CD4-positive, CD25-positive, alpha-beta regulatory T cell (primary cell): ENCODE results near the gene FOXB2. TPM values are rescaled to one million over a fixed set of nuclear protein-coding genes. Genes with fewer than 3 reads are reported as not detected.
"Not testable (repeated sequence)": the region's sequence is repeated elsewhere in the genome, so short reads cannot be mapped to it uniquely, and the experiment has no call there.

ENCODE experiments used
- ATAC-seq, 2 donors: fragments of 150-1000 bp; cut with Tn5 transposase; one replicate each; pipeline ENCODE4 v1.10.0; 2021; ENCODE audit warnings: low read depth in 2 of 2, moderate number of reproducible peaks in 2 of 2, moderate library complexity in 1 of 2
- DNase-seq, 3 donors: peaks; one replicate each; pipeline versions ENCODE4 v3.0.0 to v3.0.0-alpha.2; 2012 to 2022; ENCODE audit warnings: mixed read lengths in 1 of 3
- H3K27ac ChIP-seq: one replicate; pipeline ENCODE4 v1.7.0; 2013; ENCODE audit warnings: mild to moderate bottlenecking, low read length; ENCODE audit not compliant: insufficient read depth, poor library complexity, severe bottlenecking
- H3K27me3 ChIP-seq: one replicate; pipeline ENCODE4 v1.7.0; 2013; ENCODE audit warnings: low read length; ENCODE audit not compliant: control insufficient read depth, insufficient read depth
- H3K36me3 ChIP-seq: one replicate; pipeline ENCODE4 v1.7.0; 2013; ENCODE audit warnings: mild to moderate bottlenecking, low read length, moderate library complexity; ENCODE audit not compliant: control insufficient read depth, insufficient read depth
- H3K4me1 ChIP-seq: 2 replicates; pipeline ENCODE4 v1.7.0; 2013; ENCODE audit warnings: mild to moderate bottlenecking, low read length; ENCODE audit not compliant: insufficient read depth, control insufficient read depth, poor library complexity, severe bottlenecking
- H3K4me3 ChIP-seq: one replicate; pipeline ENCODE4 v1.7.0; 2013; ENCODE audit warnings: low read depth, mild to moderate bottlenecking, low read length, moderate library complexity
- H3K9me3 ChIP-seq, 2 experiments: 1 replicate in 1 of 2; 2 replicates in 1 of 2; pipeline ENCODE4 v1.7.0; 2013; ENCODE audit warnings: low read length in 2 of 2, mild to moderate bottlenecking in 1 of 2, moderate library complexity in 1 of 2; ENCODE audit not compliant: control insufficient read depth in 2 of 2
- H3K27ac Mint-ChIP-seq, 3 donors: one replicate each; pipeline ENCODE4 v1.8.0; 2020 to 2022; ENCODE audit warnings: mild to moderate bottlenecking in 3 of 3, mixed read lengths in 3 of 3, moderate library complexity in 2 of 3
- H3K27me3 Mint-ChIP-seq: one replicate; pipeline ENCODE4 v1.8.0; 2022; ENCODE audit warnings: mild to moderate bottlenecking, mixed read lengths
- H3K36me3 Mint-ChIP-seq: one replicate; pipeline ENCODE4 v1.8.0; 2020; ENCODE audit warnings: mixed read lengths
- H3K4me1 Mint-ChIP-seq, 4 donors: one replicate each; pipeline ENCODE4 v1.8.0; 2020 to 2022; ENCODE audit warnings: mixed read lengths in 4 of 4, mild to moderate bottlenecking in 1 of 4
- H3K4me3 Mint-ChIP-seq, 4 donors: one replicate each; pipeline ENCODE4 v1.8.0; 2020 to 2022; ENCODE audit warnings: mild to moderate bottlenecking in 4 of 4, mixed read lengths in 4 of 4, moderate library complexity in 3 of 4
- H3K9me3 Mint-ChIP-seq, 7 donors: one replicate each; pipeline ENCODE4 v1.8.0; 2020 to 2022; ENCODE audit warnings: mixed read lengths in 7 of 7, mild to moderate bottlenecking in 3 of 7, moderate library complexity in 2 of 7
- polyA plus RNA-seq, 4 donors: library from polyadenylated mRNA; unstranded; fragments of 300-500 nt; fragmentation: Illumina TruSeq; gene quantifications; one replicate each; pipeline ENCODE4 v1.2.3, GENCODE V29; 2021
- total RNA-seq: library from RNA; stranded (reverse); gene quantifications from one replicate; pipeline ENCODE4 v1.2.3, GENCODE V29; 2022

The FOXB2 gene
- total RNA-seq = not detected
- polyA plus RNA-seq = not detected

GRCh38 chr9:77019236-77019925 lies at the start of gene FOXB2:
TSS of gene FOXB2 (plus strand) at chr9:77019655. CDS start at chr9:77019655, 0 bp downstream.
- Histone ChIP-seq H3K27ac (no peak within 1 kb of the TSS), H3K9me3 (no peaks in the 10 kb centered on the region), H3K36me3 (no peaks in the 10 kb centered on the region), H3K27me3 (peaks cover 32% of the 10 kb centered on the region), H3K4me3 (no peak within 1 kb of the TSS), H3K4me1 (peaks cover 10% of the 10 kb centered on the region)
- Mint-ChIP-seq H3K27me3 (peaks cover 72% of the 10 kb centered on the region), H3K4me3 (peak within 1 kb of the TSS in 1 of 4 donors; percentile 56), H3K4me1 (peaks cover 0 to 39% (median 15%) of the 10 kb centered on the region in 4 donors), H3K27ac (no peak within 1 kb of the TSS), H3K9me3 (peaks cover 0 to 3% (median 0%) of the 10 kb centered on the region in 7 donors), H3K36me3 (no peaks in the 10 kb centered on the region)
- no peak for DNase-seq
- ATAC-seq = no peak

GRCh38 chr9:76969716-76970115 lies 49.7 kb upstream of the FOXB2 start:
- no peak for DNase-seq
- Mint-ChIP-seq H3K36me3 (no peaks in the 10 kb centered on the region), H3K4me3 (no peak overlapping the region), H3K4me1 (peaks cover 0 to 4% (median 0%) of the 10 kb centered on the region in 4 donors), H3K9me3 (peaks cover 0 to 14% (median 1%) of the 10 kb centered on the region in 7 donors), H3K27ac (no peak overlapping the region), H3K27me3 (peaks cover 4% of the 10 kb centered on the region)
- Histone ChIP-seq H3K4me3 (no peak overlapping the region), H3K9me3 (no peaks in the 10 kb centered on the region), H3K27me3 (no peaks in the 10 kb centered on the region), H3K4me1 (no peaks in the 10 kb centered on the region), H3K27ac (no peak overlapping the region), H3K36me3 (no peaks in the 10 kb centered on the region)
- ATAC-seq = no peak

- H3K4me3 Mint-ChIP-seq, H3K36me3 Mint-ChIP-seq, H3K27me3 ChIP-seq, H3K4me1 Mint-ChIP-seq, H3K4me1 ChIP-seq, H3K36me3 ChIP-seq, H3K4me3 ChIP-seq, H3K9me3 ChIP-seq, H3K27ac ChIP-seq, H3K27me3 Mint-ChIP-seq, H3K27ac Mint-ChIP-seq, H3K9me3 Mint-ChIP-seq, ATAC-seq, DNase-seq: not testable (repeated sequence)
These were observed 40.6 kb upstream of the FOXB2 start for GRCh38 chr9:76978831-76979230.

GRCh38 chr9:76980566-76980965 lies 38.9 kb upstream of the FOXB2 start:
- Mint-ChIP-seq H3K4me3 (no peak overlapping the region), H3K27me3 (peaks cover 4% of the 10 kb centered on the region), H3K36me3 (no peaks in the 10 kb centered on the region), H3K9me3 (peaks cover 0 to 7% (median 0%) of the 10 kb centered on the region in 7 donors), H3K27ac (no peak overlapping the region), H3K4me1 (no peaks in the 10 kb centered on the region)
- H3K36me3 ChIP-seq = no peaks in the 10 kb centered on the region
- H3K27ac ChIP-seq = no peak overlapping the region
- no peak overlapping the region for H3K4me3 ChIP-seq
- DNase-seq (no peak), ATAC-seq (no peak)
- no peaks in the 10 kb centered on the region for H3K4me1 ChIP-seq
- no peaks in the 10 kb centered on the region for H3K9me3 ChIP-seq
- H3K27me3 ChIP-seq = no peaks in the 10 kb centered on the region

- H3K27me3 Mint-ChIP-seq = no peaks in the 10 kb centered on the region
- H3K27ac Mint-ChIP-seq = no peak overlapping the region
- H3K36me3 Mint-ChIP-seq = no peaks in the 10 kb centered on the region
- no peak overlapping the region for H3K27ac ChIP-seq
- DNase-seq (no peak), ATAC-seq (no peak)
- no peaks in the 10 kb centered on the region for H3K9me3 ChIP-seq
- no peak overlapping the region for H3K4me3 ChIP-seq
- H3K4me1 ChIP-seq = no peaks in the 10 kb centered on the region
- no peaks in the 10 kb centered on the region for H3K9me3 Mint-ChIP-seq
- H3K4me1 Mint-ChIP-seq = no peaks in the 10 kb centered on the region
- no peaks in the 10 kb centered on the region for H3K27me3 ChIP-seq
- no peaks in the 10 kb centered on the region for H3K36me3 ChIP-seq
- H3K4me3 Mint-ChIP-seq = no peak overlapping the region
These were observed 35.0 kb upstream of the FOXB2 start for GRCh38 chr9:76984486-76984885.

GRCh38 chr9:76985581-76985980 lies 33.9 kb upstream of the FOXB2 start:
- Mint-ChIP-seq H3K27ac (no peak overlapping the region), H3K9me3 (no peaks in the 10 kb centered on the region), H3K4me1 (no peaks in the 10 kb centered on the region), H3K27me3 (peaks cover 5% of the 10 kb centered on the region), H3K4me3 (no peak overlapping the region), H3K36me3 (no peaks in the 10 kb centered on the region)
- Histone ChIP-seq H3K27me3 (no peaks in the 10 kb centered on the region), H3K9me3 (no peaks in the 10 kb centered on the region), H3K36me3 (no peaks in the 10 kb centered on the region), H3K4me3 (no peak overlapping the region), H3K27ac (no peak overlapping the region), H3K4me1 (no peaks in the 10 kb centered on the region)
- no peak for ATAC-seq
- no peak for DNase-seq

- Mint-ChIP-seq H3K27ac (no peak overlapping the region), H3K4me1 (no peaks in the 10 kb centered on the region)
- DNase-seq = peak in 1 of 3 donors; percentile 4
These were observed 31.8 kb upstream of the FOXB2 start for GRCh38 chr9:76987594-76988200.

GRCh38 chr9:76988941-76989340 lies 30.5 kb upstream of the FOXB2 start:
- Histone ChIP-seq H3K9me3 (no peaks in the 10 kb centered on the region), H3K36me3 (no peaks in the 10 kb centered on the region), H3K27ac (no peak overlapping the region), H3K4me3 (no peak overlapping the region), H3K4me1 (no peaks in the 10 kb centered on the region), H3K27me3 (no peaks in the 10 kb centered on the region)
- Mint-ChIP-seq H3K4me3 (no peak overlapping the region), H3K27ac (no peak overlapping the region), H3K36me3 (no peaks in the 10 kb centered on the region), H3K27me3 (peaks cover 9% of the 10 kb centered on the region), H3K9me3 (no peaks in the 10 kb centered on the region), H3K4me1 (no peaks in the 10 kb centered on the region)
- no peak for ATAC-seq
- no peak for DNase-seq

More at GRCh38 chr9:76987594-76988200, 31.8 kb upstream of the FOXB2 start:
- Histone ChIP-seq H3K4me1 (no peaks in the 10 kb centered on the region), H3K27me3 (no peaks in the 10 kb centered on the region), H3K9me3 (no peaks in the 10 kb centered on the region), H3K27ac (no peak overlapping the region), H3K4me3 (no peak overlapping the region), H3K36me3 (no peaks in the 10 kb centered on the region)
- Mint-ChIP-seq H3K36me3 (no peaks in the 10 kb centered on the region), H3K9me3 (no peaks in the 10 kb centered on the region), H3K4me3 (no peak overlapping the region), H3K27me3 (peaks cover 5% of the 10 kb centered on the region)
- no peak for ATAC-seq
